ENCODE measurements around the gene UBQLN4.

- TF ChIP-seq FOXA1 (IDR thresholded peaks at IDR 0.05) = no peak
- no peak for TF ChIP-seq SP1 (IDR thresholded peaks at IDR 0.05)
- no peak for TF ChIP-seq FOXK2 (IDR thresholded peaks at IDR 0.05)
- TF ChIP-seq BHLHE40 (IDR thresholded peaks at IDR 0.05; ENCODE audit: borderline replicate concordance) = no peak
- TF ChIP-seq TARDBP (IDR thresholded peaks at IDR 0.05) = no peak
- no peak for TF ChIP-seq ZNF384 (IDR thresholded peaks at IDR 0.05)
- TF ChIP-seq ARNT (IDR thresholded peaks at IDR 0.05) = no peak
- TF ChIP-seq L3MBTL2 (conservative IDR thresholded peaks at IDR 0.05) = no peak
- TF ChIP-seq FOXM1 (IDR thresholded peaks at IDR 0.05; ENCODE audit: borderline replicate concordance) = no peak
- no peak for TF ChIP-seq LEF1 (IDR thresholded peaks at IDR 0.05; ENCODE audit: borderline replicate concordance)
- TF ChIP-seq HDGF (IDR thresholded peaks at IDR 0.05; ENCODE audit: borderline replicate concordance) = no peak
- TF ChIP-seq SUZ12 (IDR thresholded peaks at IDR 0.05) = no peak
- no peak for TF ChIP-seq PKNOX1 (IDR thresholded peaks at IDR 0.05)
Observed at GRCh38 chr1:156069490-156070455, 16.2 kb upstream of the UBQLN4 start.
